ENCODE results near the gene CDC25A. TPM values are rescaled to one million over a fixed set of nuclear protein-coding genes. Genes with fewer than 3 reads are reported as not detected.

Gene CDC25A
- total and polyA plus RNA-seq, 7 experiments from 2014 or later: 0.61 to 20.7 TPM; not detected in 5

GRCh38 chr3:48128774-48129173, 59.4 kb downstream of the CDC25A start:
- POLR2A ChIA-PET: no interaction called here
- DNase-seq: no peak
- intact Hi-C loops (cut with micrococcal nuclease): no loop called here

DNA sequence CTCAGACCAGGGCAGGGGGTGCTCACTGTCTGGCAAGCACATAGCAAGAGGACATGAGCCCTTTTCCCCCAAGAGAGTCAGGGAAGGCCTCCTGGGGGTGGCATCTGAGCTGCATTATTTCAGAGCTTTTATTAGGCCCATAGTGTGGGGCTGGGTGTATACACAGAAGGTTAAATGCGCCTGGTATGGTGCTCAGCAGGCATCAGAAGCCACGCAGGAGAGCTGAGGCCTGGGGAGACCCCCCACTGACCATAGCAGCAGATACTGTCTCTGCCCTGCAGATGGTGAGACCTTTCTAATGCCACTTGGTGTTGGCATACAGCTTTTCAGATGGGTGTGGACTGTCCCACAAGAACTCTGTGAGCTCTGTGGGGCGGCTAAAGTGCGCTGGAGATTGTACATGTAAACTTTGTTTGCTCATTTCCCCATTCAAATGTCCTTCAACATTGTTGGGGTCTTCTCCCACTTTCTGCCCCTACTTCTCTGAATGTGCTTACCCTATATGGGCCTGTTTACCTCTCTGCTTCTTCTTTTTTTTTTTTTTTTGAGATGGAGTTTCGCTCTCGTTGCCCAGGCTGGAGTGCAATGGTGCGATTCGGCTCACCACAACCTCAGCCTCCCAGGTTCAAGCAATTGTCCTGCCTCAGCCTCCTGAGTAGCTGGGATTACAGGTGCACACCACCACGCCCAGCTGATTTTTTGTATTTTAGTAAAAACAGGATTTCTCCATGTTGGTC, 62.2 kb downstream of the CDC25A start:
- H3K4me3 ChIP-seq (ENCODE audit: low read length): no peak overlapping the region
- no peak for ATAC-seq
- Mint-ChIP-seq H3K9me3 (no peaks in the 10 kb centered on the region), H3K4me1 (peaks cover 0 to 4% (median 0%) of the 10 kb centered on the region in 7 donors), H3K27ac (no peak overlapping the region), H3K4me3 (no peak overlapping the region), H3K36me3 (no peaks in the 10 kb centered on the region), H3K27me3 (no peaks in the 10 kb centered on the region)
- H3K27me3 ChIP-seq (ENCODE audit: control insufficient read depth in 2 of 2, insufficient read depth in 2 of 2, low read length in 2 of 2): no peaks in the 10 kb centered on the region
- DNase-seq: no peak
- H3K36me3 ChIP-seq (ENCODE audit: control insufficient read depth in 2 of 3, insufficient read depth in 3 of 3, low read length in 3 of 3): no peaks in the 10 kb centered on the region
- H3K27ac ChIP-seq (ENCODE audit: low read depth, low read length): no peak overlapping the region
- H3K4me1 ChIP-seq (ENCODE audit: control insufficient read depth in 2 of 2, insufficient read depth in 2 of 2, low read length in 2 of 2): no peaks in the 10 kb centered on the region
- intact Hi-C loops (cut with micrococcal nuclease): no loop called here
- POLR2A ChIA-PET: no interaction called here
- no peaks in the 10 kb centered on the region for H3K9me3 ChIP-seq (ENCODE audit: control insufficient read depth in 2 of 3, low read length in 3 of 3)
- CTCF ChIA-PET: no interaction called here

More at GRCh38 chr3:48128774-48129173, 59.4 kb downstream of the CDC25A start:
- no peaks in the 10 kb centered on the region for H3K9me3 Mint-ChIP-seq
- H3K4me1 ChIP-seq (ENCODE audit: control insufficient read depth in 2 of 2, insufficient read depth in 2 of 2, low read length in 2 of 2): no peaks in the 10 kb centered on the region
- no peaks in the 10 kb centered on the region for H3K27me3 Mint-ChIP-seq
- no peaks in the 10 kb centered on the region for H3K27me3 ChIP-seq (ENCODE audit: control insufficient read depth in 2 of 2, insufficient read depth in 2 of 2, low read length in 2 of 2)
- H3K27ac Mint-ChIP-seq: no peak overlapping the region
- no peaks in the 10 kb centered on the region for H3K9me3 ChIP-seq (ENCODE audit: control insufficient read depth in 2 of 3, low read length in 3 of 3)
- H3K27ac ChIP-seq (ENCODE audit: low read depth, low read length): no peak overlapping the region
- peaks cover 0 to 4% (median 0%) of the 10 kb centered on the region in 7 donors for H3K4me1 Mint-ChIP-seq
- CTCF ChIA-PET: no interaction called here
- H3K4me3 ChIP-seq (ENCODE audit: low read length): no peak overlapping the region
- ATAC-seq: no peak
- H3K4me3 Mint-ChIP-seq: no peak overlapping the region
- H3K36me3 ChIP-seq (ENCODE audit: control insufficient read depth in 2 of 3, insufficient read depth in 3 of 3, low read length in 3 of 3): no peaks in the 10 kb centered on the region
- no peaks in the 10 kb centered on the region for H3K36me3 Mint-ChIP-seq

DNA sequence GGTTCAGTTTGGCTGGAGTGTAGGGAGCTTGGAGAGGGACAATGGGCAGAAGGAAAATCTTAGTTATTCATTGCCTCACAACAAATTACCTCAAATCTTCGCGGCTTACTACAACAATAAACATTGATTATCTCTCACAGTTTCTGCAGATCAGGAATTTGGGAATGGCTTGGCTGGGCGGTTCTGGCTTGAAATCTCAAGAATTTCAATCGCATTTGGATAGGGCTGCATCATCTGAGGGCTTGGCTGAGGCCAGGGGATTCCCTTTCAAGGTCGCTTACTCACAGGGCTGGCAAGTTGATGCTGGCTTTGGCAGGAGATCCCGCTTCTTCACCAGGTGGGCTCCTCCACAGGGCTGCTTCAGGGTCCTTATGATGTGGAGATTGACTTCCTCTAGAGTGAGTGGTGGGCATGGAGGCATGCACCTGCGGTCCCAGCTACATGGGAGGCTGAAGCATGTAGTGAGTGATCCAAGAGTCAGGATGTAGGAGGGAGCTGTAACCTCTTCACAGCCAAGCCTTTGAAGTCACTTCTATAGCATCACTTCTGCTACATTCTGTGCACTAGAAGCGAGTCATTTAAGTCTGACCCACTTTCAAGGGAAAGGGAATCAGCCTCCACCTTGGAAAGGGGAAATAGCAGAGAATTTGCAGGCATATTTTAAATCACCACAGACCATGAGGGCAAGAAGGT, 63.1 kb downstream of the CDC25A start:
- CTCF ChIA-PET: no interaction called here
- POLR2A ChIA-PET: interaction anchor here (0.7 kb wide), 1 partner anchor 305 kb away, joined by 4 read pairs; the partner anchor contains the start of gene PLXNB1
- Histone ChIP-seq H3K27ac (ENCODE audit: low read depth, low read length) (no peak overlapping the region), H3K36me3 (ENCODE audit: control insufficient read depth in 2 of 3, insufficient read depth in 3 of 3, low read length in 3 of 3) (no peaks in the 10 kb centered on the region), H3K9me3 (ENCODE audit: control insufficient read depth in 2 of 3, low read length in 3 of 3) (no peaks in the 10 kb centered on the region), H3K4me1 (ENCODE audit: control insufficient read depth in 2 of 2, insufficient read depth in 2 of 2, low read length in 2 of 2) (no peaks in the 10 kb centered on the region), H3K4me3 (ENCODE audit: low read length) (no peak overlapping the region), H3K27me3 (ENCODE audit: control insufficient read depth in 2 of 2, insufficient read depth in 2 of 2, low read length in 2 of 2) (no peaks in the 10 kb centered on the region)
- H3K27me3 Mint-ChIP-seq: no peaks in the 10 kb centered on the region
- intact Hi-C loops (cut with micrococcal nuclease): no loop called here
- no peaks in the 10 kb centered on the region for H3K36me3 Mint-ChIP-seq
- no peaks in the 10 kb centered on the region for H3K9me3 Mint-ChIP-seq
- no peak overlapping the region for H3K27ac Mint-ChIP-seq
- peaks cover 0 to 4% (median 0%) of the 10 kb centered on the region in 7 donors for H3K4me1 Mint-ChIP-seq
- no peak overlapping the region for H3K4me3 Mint-ChIP-seq
- ATAC-seq (no peak), DNase-seq (no peak)

- Mint-ChIP-seq H3K4me3 (no peak overlapping the region), H3K9me3 (no peaks in the 10 kb centered on the region), H3K27ac (no peak overlapping the region), H3K4me1 (peaks cover 0 to 4% (median 0%) of the 10 kb centered on the region in 7 donors), H3K27me3 (no peaks in the 10 kb centered on the region), H3K36me3 (no peaks in the 10 kb centered on the region)
- ChIA-PET CTCF (interaction anchor here (0.8 kb wide), 1 partner anchor 112 kb away, joined by 3 read pairs; no protein-coding TSS in a partner anchor), POLR2A (no interaction called here)
- Histone ChIP-seq H3K36me3 (ENCODE audit: control insufficient read depth in 2 of 3, insufficient read depth in 3 of 3, low read length in 3 of 3) (no peaks in the 10 kb centered on the region), H3K4me3 (ENCODE audit: low read length) (no peak overlapping the region), H3K4me1 (ENCODE audit: control insufficient read depth in 2 of 2, insufficient read depth in 2 of 2, low read length in 2 of 2) (no peaks in the 10 kb centered on the region), H3K9me3 (ENCODE audit: control insufficient read depth in 2 of 3, low read length in 3 of 3) (no peaks in the 10 kb centered on the region), H3K27ac (ENCODE audit: low read depth, low read length) (no peak overlapping the region), H3K27me3 (ENCODE audit: control insufficient read depth in 2 of 2, insufficient read depth in 2 of 2, low read length in 2 of 2) (no peaks in the 10 kb centered on the region)
- intact Hi-C loops (cut with micrococcal nuclease): no loop called here
- ATAC-seq: no peak
- DNase-seq: no peak
Observed at GRCh38 chr3:48123346-48123745, 64.9 kb downstream of the CDC25A start.

DNA sequence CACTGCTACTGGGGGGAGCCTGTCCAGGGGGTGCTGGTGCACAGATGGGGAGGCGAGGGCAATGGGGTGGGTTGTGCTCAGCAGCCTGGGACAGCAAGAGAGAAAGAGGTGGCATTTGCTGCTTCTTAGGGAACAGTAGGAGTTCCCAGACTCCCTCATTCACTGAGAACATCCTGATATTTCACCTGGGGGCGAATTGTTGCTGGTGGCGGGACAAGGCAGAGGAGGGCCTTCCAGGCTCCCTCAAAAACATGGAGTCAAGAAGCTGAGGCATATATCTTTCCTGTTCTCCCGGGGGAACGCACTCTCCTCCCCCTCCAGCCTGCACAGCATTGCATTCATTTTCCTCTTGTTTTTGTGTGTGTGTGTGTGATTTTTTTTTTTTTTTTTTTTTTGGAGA, 65.7 kb downstream of the CDC25A start:
- Histone ChIP-seq H3K4me3 (ENCODE audit: low read length) (no peak overlapping the region), H3K4me1 (ENCODE audit: control insufficient read depth in 2 of 2, insufficient read depth in 2 of 2, low read length in 2 of 2) (no peaks in the 10 kb centered on the region), H3K27me3 (ENCODE audit: control insufficient read depth in 2 of 2, insufficient read depth in 2 of 2, low read length in 2 of 2) (no peaks in the 10 kb centered on the region), H3K27ac (ENCODE audit: low read depth, low read length) (no peak overlapping the region), H3K9me3 (ENCODE audit: control insufficient read depth in 2 of 3, low read length in 3 of 3) (no peaks in the 10 kb centered on the region), H3K36me3 (ENCODE audit: control insufficient read depth in 2 of 3, insufficient read depth in 3 of 3, low read length in 3 of 3) (no peaks in the 10 kb centered on the region)
- Mint-ChIP-seq H3K27me3 (peaks cover 0 to 3% (median 0%) of the 10 kb centered on the region in 5 donors), H3K4me1 (peaks cover 0 to 4% (median 0%) of the 10 kb centered on the region in 7 donors), H3K36me3 (no peaks in the 10 kb centered on the region), H3K9me3 (no peaks in the 10 kb centered on the region), H3K4me3 (no peak overlapping the region), H3K27ac (no peak overlapping the region)
- ATAC-seq (no peak), DNase-seq (no peak)
- ChIA-PET POLR2A (no interaction called here), CTCF (no interaction called here)
- intact Hi-C loops (cut with micrococcal nuclease): no loop called here

- Mint-ChIP-seq H3K27me3 (peaks cover 0 to 3% (median 0%) of the 10 kb centered on the region in 5 donors), H3K4me3 (no peak overlapping the region), H3K36me3 (no peaks in the 10 kb centered on the region), H3K9me3 (no peaks in the 10 kb centered on the region), H3K27ac (no peak overlapping the region), H3K4me1 (peaks cover 0 to 2% (median 0%) of the 10 kb centered on the region in 7 donors)
- no peak overlapping the region for H3K27ac ChIP-seq (ENCODE audit: low read depth, low read length)
- H3K4me3 ChIP-seq (ENCODE audit: low read length): no peak overlapping the region
- intact Hi-C loops (cut with micrococcal nuclease): no loop called here
- no peaks in the 10 kb centered on the region for H3K27me3 ChIP-seq (ENCODE audit: control insufficient read depth in 2 of 2, insufficient read depth in 2 of 2, low read length in 2 of 2)
- ChIA-PET POLR2A (no interaction called here), CTCF (no interaction called here)
- no peak for ATAC-seq
- no peaks in the 10 kb centered on the region for H3K4me1 ChIP-seq (ENCODE audit: control insufficient read depth in 2 of 2, insufficient read depth in 2 of 2, low read length in 2 of 2)
- H3K9me3 ChIP-seq (ENCODE audit: control insufficient read depth in 2 of 3, low read length in 3 of 3): no peaks in the 10 kb centered on the region
- DNase-seq: no peak
- no peaks in the 10 kb centered on the region for H3K36me3 ChIP-seq (ENCODE audit: control insufficient read depth in 2 of 3, insufficient read depth in 3 of 3, low read length in 3 of 3)
Observed at GRCh38 chr3:48120223-48120622, 68.0 kb downstream of the CDC25A start.

Data from naive thymus-derived CD4-positive, alpha-beta T cell (primary cell).